HEK293 (cell line): ENCODE measurements around the gene FYB1.

Experiments
- CTCF ChIA-PET: fragments of 350-600 bp; formaldehyde crosslinking; extraction: SDS; loops from one replicate; lab custom pipeline; 2021; ENCODE audit warnings: antibody characterized with exemption; lab: Yijun Ruan, JAX
- POLR2A ChIA-PET: fragments of 300-600 bp; formaldehyde crosslinking; extraction: SDS; loops from one replicate; lab custom pipeline; 2020; ENCODE audit warnings: antibody characterized with exemption, inconsistent platforms; lab: Yijun Ruan, JAX
- H3K27ac ChIP-seq: fragments of 200-500 bp; sonication (Bioruptor generic); 2 replicates; pipeline ENCODE4 v1.5.1; 2014; ENCODE audit warnings: low read depth, low read length, control low read depth, inconsistent platforms; ENCODE audit errors: extremely low read depth
- H3K36me3 ChIP-seq, 2 experiments: fragments of 200-500 bp in 1 of 2; sonication (Bioruptor generic) in 1 of 2; 1 replicate in 1 of 2; 2 replicates in 1 of 2; pipeline ENCODE4 v1.5.1; 2014 to 2017; ENCODE audit warnings: inconsistent platforms in 2 of 2, low read length in 2 of 2; ENCODE audit not compliant: control insufficient read depth in 2 of 2, insufficient read depth in 1 of 2
- H3K4me1 ChIP-seq: fragments of 200-500 bp; sonication (Bioruptor generic); 2 replicates; pipeline ENCODE4 v1.5.1; 2014; ENCODE audit warnings: mild to moderate bottlenecking, low read length, inconsistent platforms; ENCODE audit not compliant: control insufficient read depth, insufficient read depth
- H3K4me3 ChIP-seq: 2 replicates; pipeline ENCODE4 v1.5.1; 2011; ENCODE audit warnings: low read depth, mild to moderate bottlenecking, control low read depth, low read length, moderate library complexity
- H3K9me3 ChIP-seq: fragments of 200-500 bp; sonication (Bioruptor generic); 2 replicates; pipeline ENCODE4 v1.5.1; 2014; ENCODE audit warnings: low read depth, low read length, inconsistent platforms; ENCODE audit not compliant: control insufficient read depth, insufficient read depth
- BCL11B ChIP-seq: fragments of 450-650 bp; formaldehyde crosslinking; IDR thresholded peaks from 2 replicates; pipeline ENCODE4 v1.5.1; 2016; ENCODE audit warnings: low read depth, missing biosample characterization, missing genetic modification characterization
- HIC1 ChIP-seq: fragments of 450-650 bp; formaldehyde crosslinking; IDR thresholded peaks from 2 replicates; pipeline ENCODE4 v1.5.1; 2016; ENCODE audit warnings: missing biosample characterization, missing genetic modification characterization
- PRDM4 ChIP-seq: fragments of 450-650 bp; formaldehyde crosslinking; IDR thresholded peaks from 2 replicates; pipeline ENCODE4 v1.5.1; 2017; ENCODE audit warnings: missing biosample characterization, missing genetic modification characterization
- PRDM6 ChIP-seq: fragments of 450-650 bp; formaldehyde crosslinking; IDR thresholded peaks from 2 replicates; pipeline ENCODE4 v1.5.1; 2017; ENCODE audit warnings: missing biosample characterization, missing genetic modification characterization
- ZBTB6 ChIP-seq: fragments of 450-650 bp; formaldehyde crosslinking; IDR thresholded peaks from 2 replicates; pipeline ENCODE4 v1.5.1; 2017; ENCODE audit warnings: missing biosample characterization, missing genetic modification characterization
- ZNF132 ChIP-seq: fragments of 450-650 bp; formaldehyde crosslinking; IDR thresholded peaks from 2 replicates; pipeline ENCODE4 v1.5.1; 2017; ENCODE audit warnings: missing biosample characterization, missing genetic modification characterization, borderline replicate concordance
- ZNF214 ChIP-seq: fragments of 450-650 bp; formaldehyde crosslinking; IDR thresholded peaks from 2 replicates; pipeline ENCODE4 v1.5.1; 2017; ENCODE audit warnings: missing biosample characterization, mild to moderate bottlenecking, missing genetic modification characterization, borderline replicate concordance
- ZNF248 ChIP-seq: fragments of 450-650 bp; formaldehyde crosslinking; IDR thresholded peaks from 2 replicates; pipeline ENCODE4 v1.5.1; 2017; ENCODE audit warnings: missing biosample characterization, missing genetic modification characterization
- ZNF560 ChIP-seq: fragments of 450-650 bp; formaldehyde crosslinking; IDR thresholded peaks from 2 replicates; pipeline ENCODE4 v1.5.1; 2017; ENCODE audit warnings: missing biosample characterization, missing genetic modification characterization, borderline replicate concordance
- ZNF701 ChIP-seq: fragments of 450-650 bp; formaldehyde crosslinking; IDR thresholded peaks from 2 replicates; pipeline ENCODE4 v1.5.1; 2016; ENCODE audit warnings: missing biosample characterization, missing genetic modification characterization
- ZNF76 ChIP-seq: fragments of 450-650 bp; formaldehyde crosslinking; IDR thresholded peaks from 2 replicates; pipeline ENCODE4; 2016; ENCODE audit warnings: low read depth, missing biosample characterization, missing genetic modification characterization, borderline replicate concordance
- TF ChIP-seq, protein P1 (sequence below): fragments of 450-650 bp; formaldehyde crosslinking; IDR thresholded peaks from 2 replicates; pipeline ENCODE4 v1.5.1; 2017; ENCODE audit warnings: missing biosample characterization, missing genetic modification characterization
- TF ChIP-seq, protein P2 (sequence below): IDR thresholded peaks from 2 replicates; pipeline ENCODE4 v1.6.1; 2011; ENCODE audit warnings: mild to moderate bottlenecking, low read depth, low read length, borderline replicate concordance
- TF ChIP-seq, protein P3 (sequence below): fragments of 450-650 bp; formaldehyde crosslinking; IDR thresholded peaks from 2 replicates; pipeline ENCODE4 v1.5.1; 2016; ENCODE audit warnings: missing biosample characterization, missing genetic modification characterization
- TF ChIP-seq, protein P4 (sequence below): fragments of 450-650 bp; formaldehyde crosslinking; IDR thresholded peaks from 2 replicates; pipeline ENCODE4 v1.5.1; 2016; ENCODE audit warnings: missing biosample characterization, missing genetic modification characterization

Gene FYB1

GRCh38 chr5:39121315-39121714, 98.0 kb downstream of the FYB1 start:
- CTCF ChIA-PET: interaction anchor here (1.2 to 1.9 kb wide), 2 partner anchors 10 kb away, joined by 3 to 6 read pairs; no protein-coding TSS in a partner anchor
- POLR2A ChIA-PET: no interaction called here
- Histone ChIP-seq H3K36me3 (no peaks in the 10 kb centered on the region), H3K9me3 (no peaks in the 10 kb centered on the region), H3K4me3 (no peak overlapping the region), H3K4me1 (0 out of 2 replicates have a peak, but pooled peaks cover 3% of the 10 kb centered on the region), H3K27ac (no peak overlapping the region)
- TF ChIP-seq BCL11B (tag by site-specific recombination): no peak
- TF ChIP-seq PRDM6 (tag by site-specific recombination): no peak
- TF ChIP-seq ZNF214 (tag by site-specific recombination): no peak

DNA sequence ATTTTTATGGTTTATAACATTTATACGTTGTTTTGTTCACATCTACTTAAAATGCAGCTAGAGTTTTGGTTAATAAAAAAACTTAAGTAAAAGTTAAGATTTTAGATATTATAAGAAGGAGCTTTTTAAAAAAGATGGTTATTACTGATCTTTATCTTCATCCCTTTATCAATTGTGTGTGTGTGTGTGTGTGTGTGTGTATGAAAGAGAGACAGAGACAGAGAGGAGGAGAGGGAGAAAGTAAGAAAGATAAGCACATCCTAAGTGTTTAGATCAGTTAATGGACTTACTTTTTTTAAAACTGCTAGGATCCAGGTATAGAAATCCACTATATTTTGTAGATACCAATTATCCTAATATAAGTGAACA, 99.3 kb downstream of the FYB1 start:
- no peak overlapping the region for H3K4me3 ChIP-seq
- 0 out of 2 replicates have a peak, but pooled peaks cover 3% of the 10 kb centered on the region for H3K4me1 ChIP-seq
- H3K36me3 ChIP-seq: no peaks in the 10 kb centered on the region
- ChIA-PET POLR2A (no interaction called here), CTCF (interaction anchor here (0.6 to 1.9 kb wide), 6 partner anchors 9 to 1771 kb away, joined by 3 to 7 read pairs (median 3); no protein-coding TSS in a partner anchor)
- no peak for TF ChIP-seq ZNF132 (tag by site-specific recombination)
- TF ChIP-seq, protein P1, sequence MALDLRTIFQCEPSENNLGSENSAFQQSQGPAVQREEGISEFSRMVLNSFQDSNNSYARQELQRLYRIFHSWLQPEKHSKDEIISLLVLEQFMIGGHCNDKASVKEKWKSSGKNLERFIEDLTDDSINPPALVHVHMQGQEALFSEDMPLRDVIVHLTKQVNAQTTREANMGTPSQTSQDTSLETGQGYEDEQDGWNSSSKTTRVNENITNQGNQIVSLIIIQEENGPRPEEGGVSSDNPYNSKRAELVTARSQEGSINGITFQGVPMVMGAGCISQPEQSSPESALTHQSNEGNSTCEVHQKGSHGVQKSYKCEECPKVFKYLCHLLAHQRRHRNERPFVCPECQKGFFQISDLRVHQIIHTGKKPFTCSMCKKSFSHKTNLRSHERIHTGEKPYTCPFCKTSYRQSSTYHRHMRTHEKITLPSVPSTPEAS (tag by site-specific recombination): peak; percentile 27; the same call in 1 of the 2 replicates
- H3K9me3 ChIP-seq: no peaks in the 10 kb centered on the region
- H3K27ac ChIP-seq: no peak overlapping the region

GRCh38 chr5:39119404-39120051, 99.8 kb downstream of the FYB1 start:
- H3K4me1 ChIP-seq: 0 out of 2 replicates have a peak, but pooled peaks cover 3% of the 10 kb centered on the region
- no peak overlapping the region for H3K27ac ChIP-seq
- H3K36me3 ChIP-seq: no peaks in the 10 kb centered on the region
- ChIA-PET CTCF (interaction anchor here (0.6 to 1.9 kb wide), 3 partner anchors 8 to 38 kb away, joined by 3 to 7 read pairs (median 6); no protein-coding TSS in a partner anchor), POLR2A (no interaction called here)
- H3K9me3 ChIP-seq: no peaks in the 10 kb centered on the region
- no peak overlapping the region for H3K4me3 ChIP-seq
- TF ChIP-seq ZBTB6 (tag by site-specific recombination) (no peak), HIC1 (tag by site-specific recombination) (no peak), ZNF248 (tag by site-specific recombination) (no peak), PRDM4 (no peak), ZNF560 (tag by site-specific recombination) (no peak), ZNF701 (tag by site-specific recombination) (no peak), ZNF76 (tag by site-specific recombination) (no peak)
- TF ChIP-seq, protein P2, sequence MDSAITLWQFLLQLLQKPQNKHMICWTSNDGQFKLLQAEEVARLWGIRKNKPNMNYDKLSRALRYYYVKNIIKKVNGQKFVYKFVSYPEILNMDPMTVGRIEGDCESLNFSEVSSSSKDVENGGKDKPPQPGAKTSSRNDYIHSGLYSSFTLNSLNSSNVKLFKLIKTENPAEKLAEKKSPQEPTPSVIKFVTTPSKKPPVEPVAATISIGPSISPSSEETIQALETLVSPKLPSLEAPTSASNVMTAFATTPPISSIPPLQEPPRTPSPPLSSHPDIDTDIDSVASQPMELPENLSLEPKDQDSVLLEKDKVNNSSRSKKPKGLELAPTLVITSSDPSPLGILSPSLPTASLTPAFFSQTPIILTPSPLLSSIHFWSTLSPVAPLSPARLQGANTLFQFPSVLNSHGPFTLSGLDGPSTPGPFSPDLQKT: no peak
- TF ChIP-seq, protein P3, sequence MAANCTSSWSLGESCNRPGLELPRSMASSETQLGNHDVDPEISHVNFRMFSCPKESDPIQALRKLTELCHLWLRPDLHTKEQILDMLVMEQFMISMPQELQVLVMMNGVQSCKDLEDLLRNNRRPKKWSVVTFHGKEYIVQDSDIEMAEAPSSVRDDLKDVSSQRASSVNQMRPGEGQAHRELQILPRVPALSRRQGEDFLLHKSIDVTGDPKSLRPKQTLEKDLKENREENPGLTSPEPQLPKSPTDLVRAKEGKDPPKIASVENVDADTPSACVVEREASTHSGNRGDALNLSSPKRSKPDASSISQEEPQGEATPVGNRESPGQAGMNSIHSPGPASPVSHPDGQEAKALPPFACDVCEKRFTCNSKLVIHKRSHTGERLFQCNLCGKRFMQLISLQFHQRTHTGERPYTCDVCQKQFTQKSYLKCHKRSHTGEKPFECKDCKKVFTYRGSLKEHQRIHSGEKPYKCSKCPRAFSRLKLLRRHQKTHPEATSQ (tag by site-specific recombination): no peak
- TF ChIP-seq, protein P4, sequence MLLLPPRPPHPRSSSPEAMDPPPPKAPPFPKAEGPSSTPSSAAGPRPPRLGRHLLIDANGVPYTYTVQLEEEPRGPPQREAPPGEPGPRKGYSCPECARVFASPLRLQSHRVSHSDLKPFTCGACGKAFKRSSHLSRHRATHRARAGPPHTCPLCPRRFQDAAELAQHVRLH (tag by site-specific recombination): no peak
